ENCODE results near the gene TSKS.

Gene TSKS

DNA sequence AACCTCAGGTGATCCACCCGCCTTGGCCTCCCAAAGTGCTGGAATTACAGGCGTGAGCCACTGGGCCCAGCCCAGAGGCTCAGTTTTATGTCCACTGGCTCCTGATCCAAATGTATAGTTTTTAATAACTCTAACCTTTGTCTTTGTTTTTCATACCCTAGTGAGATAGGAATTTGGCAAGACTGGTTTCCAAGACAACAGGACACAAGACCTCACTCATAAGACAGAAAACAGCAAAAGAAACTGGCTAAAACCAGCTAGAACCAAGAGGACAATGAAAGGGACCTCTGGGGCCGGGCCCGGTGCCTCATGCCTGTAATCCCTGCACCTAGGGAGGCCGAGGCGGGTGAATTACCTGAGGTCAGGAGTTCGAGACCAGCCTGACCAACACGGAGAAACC, 44.6 kb downstream of the TSKS start:
- DNase-seq (ENCODE audit: low spot score) = no peak

DNA sequence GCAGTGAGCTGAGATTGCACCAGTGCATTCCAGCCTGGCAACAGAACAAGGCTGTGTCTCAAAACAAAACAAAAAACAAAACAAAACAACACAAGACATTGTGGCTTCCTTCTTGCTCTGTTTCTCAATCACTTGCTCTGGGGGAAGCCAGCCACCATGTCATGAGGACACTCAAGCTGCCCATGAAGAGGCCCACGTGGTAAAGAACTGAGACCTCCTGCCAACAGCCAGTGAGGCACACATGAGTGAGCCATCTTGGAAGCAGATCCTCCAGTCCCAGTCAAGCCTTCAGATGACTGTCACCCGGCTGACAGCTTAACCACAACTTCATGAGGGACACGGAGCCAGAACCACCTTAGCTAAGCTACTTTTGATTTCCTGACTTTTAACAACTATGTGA, 47.0 kb downstream of the TSKS start:
- no peak for DNase-seq (ENCODE audit: low spot score)

GRCh38 chr19:49713236-49713845, 49.8 kb downstream of the TSKS start:
- DNase-seq (ENCODE audit: low spot score) = no peak

DNA sequence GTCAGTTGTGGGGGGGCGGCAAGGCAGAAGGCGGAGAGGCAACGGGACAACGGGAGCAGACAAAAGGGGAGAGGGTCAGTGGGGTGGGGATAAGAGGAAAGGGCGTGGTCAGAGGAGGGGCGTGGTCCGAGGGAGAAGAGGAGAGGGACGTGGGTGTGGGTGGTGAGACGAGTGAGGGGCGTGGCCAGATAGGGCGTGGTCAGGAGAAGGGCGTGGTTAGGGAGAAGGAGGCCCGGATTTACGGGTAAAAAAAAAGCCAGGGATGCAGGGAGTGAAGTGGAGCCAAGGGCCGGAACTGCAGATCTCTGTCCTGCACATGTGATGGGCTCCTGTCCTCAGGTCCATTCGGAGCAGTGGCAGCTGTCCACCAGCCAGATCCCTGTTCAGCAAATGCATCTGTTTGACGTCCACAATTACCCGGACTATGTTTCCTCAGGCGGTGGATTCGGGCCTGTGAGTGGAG, 50.7 kb downstream of the TSKS start:
- DNase-seq (ENCODE audit: low spot score) = peak; percentile 32

GRCh38 chr19:49710372-49710951, 52.6 kb downstream of the TSKS start:
- DNase-seq (ENCODE audit: low spot score) = no peak

- no peak for DNase-seq (ENCODE audit: low spot score)
Observed at GRCh38 chr19:49705919-49706318, 57.2 kb downstream of the TSKS start.

GRCh38 chr19:49704888-49705642, 58.0 kb downstream of the TSKS start:
- DNase-seq (ENCODE audit: low spot score) = no peak

DNA sequence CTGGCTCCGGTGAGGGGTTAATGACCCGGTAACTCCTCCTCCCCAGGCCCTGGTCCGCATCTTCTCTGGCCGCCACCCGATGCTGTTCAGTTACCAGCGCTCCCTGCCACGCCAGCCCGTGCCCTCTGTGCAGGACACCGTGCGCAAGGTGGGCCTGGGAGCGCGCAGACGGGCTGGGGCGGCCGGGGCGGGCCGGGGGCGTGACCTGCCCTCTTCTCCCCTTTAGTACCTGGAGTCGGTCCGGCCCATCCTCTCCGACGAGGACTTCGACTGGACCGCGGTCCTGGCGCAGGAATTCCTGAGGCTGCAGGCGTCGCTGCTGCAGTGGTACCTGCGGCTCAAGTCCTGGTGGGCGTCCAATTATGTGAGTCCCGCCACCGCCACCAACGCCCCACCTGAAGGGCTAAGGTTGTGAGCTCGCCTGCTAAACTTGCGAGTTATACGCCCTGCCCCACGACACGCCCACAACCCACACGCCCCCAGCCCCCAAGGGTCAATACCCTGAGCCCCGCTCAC, 61.8 kb downstream of the TSKS start:
- DNase-seq (ENCODE audit: low spot score) = no peak

- DNase-seq (ENCODE audit: low spot score) = no peak
Observed at GRCh38 chr19:49700563-49700962, 62.5 kb downstream of the TSKS start.

DNA sequence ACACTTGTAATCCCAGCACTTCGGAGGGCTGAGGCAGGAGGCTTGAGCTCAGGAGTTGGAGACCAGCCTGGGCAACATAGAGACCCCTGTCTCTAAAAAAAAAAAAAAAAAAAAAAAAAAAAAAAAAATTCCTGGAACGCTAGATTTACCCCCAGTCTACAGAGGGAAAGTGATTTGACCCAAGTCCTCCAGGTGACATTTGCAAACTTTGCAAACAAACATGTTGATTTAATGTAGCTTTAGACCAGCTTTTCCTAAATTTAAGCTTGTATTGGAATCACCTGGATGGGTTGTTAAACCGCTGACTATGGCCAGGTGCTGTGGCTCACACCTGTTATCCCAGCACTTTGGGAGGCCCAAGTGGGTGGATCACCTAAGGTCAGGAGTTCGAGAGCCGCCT, 63.7 kb downstream of the TSKS start:
- DNase-seq (ENCODE audit: low spot score) = no peak

- no peak for DNase-seq (ENCODE audit: low spot score)
Observed at GRCh38 chr19:49696865-49697264, 66.2 kb downstream of the TSKS start.

DNA sequence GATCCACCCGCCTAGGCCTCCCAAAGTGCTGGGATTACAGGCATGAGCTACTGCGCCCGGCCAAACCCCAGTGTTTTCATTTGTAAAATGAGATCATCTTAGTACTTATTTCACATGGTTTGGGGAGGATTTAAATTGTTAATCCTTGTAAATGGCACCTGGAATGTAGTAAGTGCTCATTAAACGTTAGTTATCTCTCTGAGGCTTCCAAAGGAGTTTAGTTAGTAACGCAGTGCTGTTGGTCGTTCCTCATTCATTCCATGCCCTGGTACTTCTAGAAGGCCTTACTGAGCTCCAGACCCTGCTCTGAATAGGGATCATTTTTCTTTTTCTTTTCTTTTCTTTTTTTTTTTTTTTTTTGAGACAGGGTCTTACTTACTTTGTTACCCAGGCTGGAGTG, 67.0 kb downstream of the TSKS start:
- DNase-seq (ENCODE audit: low spot score) = no peak

DNA sequence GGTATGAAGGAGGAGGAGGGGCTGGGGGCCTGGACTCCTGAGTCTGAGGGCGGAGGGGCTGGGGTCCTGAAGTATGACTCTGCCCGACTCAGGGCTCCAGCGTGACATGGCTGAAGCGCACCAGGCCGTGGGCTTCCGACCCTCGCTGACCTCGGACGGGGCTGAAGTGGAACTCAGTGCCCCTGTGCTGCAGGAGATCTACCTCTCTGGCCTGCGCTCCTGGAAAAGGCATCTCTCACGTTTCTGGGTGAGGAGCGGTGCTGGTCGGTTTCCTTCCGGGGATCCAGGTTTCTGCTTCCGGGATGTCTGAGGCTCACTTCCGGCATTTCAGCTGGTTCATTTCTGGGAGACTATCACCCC, 71.0 kb downstream of the TSKS start:
- peak; percentile 56 for DNase-seq (ENCODE audit: low spot score)

- DNase-seq (ENCODE audit: low spot score) = peak; percentile 73
Observed at GRCh38 chr19:49691243-49692146, 71.6 kb downstream of the TSKS start.

- DNase-seq (ENCODE audit: low spot score) = peak; percentile 72
Observed at GRCh38 chr19:49690656-49691242, 72.4 kb downstream of the TSKS start, which contains the start of gene CPT1C. Gene CPT1C (plus strand): TSS chr19:49691116. CDS start chr19:49692253, 1,137 bp downstream.

DNA sequence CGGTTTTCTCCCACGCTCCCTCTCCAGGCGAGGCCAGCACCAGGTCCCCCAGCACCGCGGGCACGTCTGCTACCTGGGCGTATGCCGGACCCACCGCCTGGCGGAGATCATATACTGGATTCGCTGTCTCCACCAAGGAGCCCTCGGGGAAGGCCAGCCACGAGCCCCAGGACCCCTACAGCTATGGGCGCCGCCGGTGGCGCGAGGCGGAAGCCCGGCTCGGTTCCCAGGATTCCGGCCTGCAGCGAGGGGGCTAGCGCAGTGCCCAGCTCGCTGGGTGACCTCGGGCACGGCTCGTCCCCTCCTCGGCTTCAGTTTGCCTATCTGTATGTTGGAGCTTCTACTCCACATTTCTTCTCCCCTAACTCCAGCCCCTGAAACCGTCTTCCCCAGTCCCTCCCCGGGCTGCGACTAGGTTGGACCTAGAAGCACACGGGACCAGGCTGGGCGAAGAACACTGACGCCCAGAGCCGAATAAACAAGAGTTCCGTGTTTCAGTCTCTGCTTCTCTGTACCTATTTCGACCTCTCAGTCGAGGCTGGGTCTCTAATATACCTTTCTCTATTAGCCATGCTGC, 72.9 kb downstream of the TSKS start:
- no peak for DNase-seq (ENCODE audit: low spot score)

Small RNA genes within 50 kb of the gene (small RNA-seq; reads per million reads assigned to genes)
- 0 reads per million in 2 experiments for gene MIR6799
- gene RNU6-841P = 0 reads per million in 2 experiments
